Umbilical cord (tissue), 2 donors: ENCODE measurements around the gene CD81. TPM values are rescaled to one million over a fixed set of nuclear protein-coding genes. Genes with fewer than 3 reads are reported as not detected.

Experiments used
- DNase-seq: peaks from one replicate; pipeline ENCODE4 v3.0.0-alpha.2; 2015; ENCODE audit warnings: low spot score
- total RNA-seq: library from RNA; depleted of rRNA; stranded (reverse); fragments of >200 nt; gene quantifications from one replicate; pipeline ENCODE4 v1.2.3, GENCODE V29; 2014; ENCODE audit warnings: low replicate concordance; ENCODE audit not compliant: insufficient read depth

The CD81 gene
- total RNA-seq, 1 donor from 2014 or later, result 160 TPM

DNA sequence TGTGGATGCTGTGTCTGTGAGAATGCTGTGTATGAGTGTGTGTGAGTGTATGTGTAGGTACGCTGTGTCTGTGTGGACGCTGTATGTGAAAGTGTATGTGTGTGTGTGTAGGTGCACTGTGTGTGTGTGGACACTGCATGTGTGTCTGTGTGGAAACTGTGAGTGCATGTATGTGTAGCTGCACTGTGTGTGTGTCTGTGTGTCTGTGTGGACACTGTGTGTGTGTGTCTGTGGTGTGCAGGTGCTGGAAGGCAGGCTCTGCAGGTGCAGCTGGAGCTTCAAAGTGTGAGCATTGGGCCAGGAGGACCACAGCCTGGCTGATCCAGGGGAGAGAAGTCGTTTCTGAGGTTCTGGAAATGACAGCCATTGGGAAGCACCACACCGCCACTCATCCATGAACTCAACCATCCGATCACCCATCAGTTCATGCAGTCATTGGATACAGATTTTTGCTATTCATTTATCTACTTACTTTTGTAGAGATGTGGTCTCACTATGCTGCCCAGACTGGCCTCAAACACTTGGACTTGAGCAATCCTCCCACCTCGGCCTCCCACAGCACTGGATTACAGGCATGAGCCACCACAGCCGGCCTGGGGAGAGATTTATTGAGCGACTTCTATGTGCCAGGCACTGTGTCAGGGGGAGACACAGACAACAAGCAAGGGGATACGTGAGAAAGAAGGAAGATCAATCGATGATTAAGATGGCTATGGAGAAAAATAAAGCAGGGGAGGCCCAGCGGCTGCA lies 57.6 kb downstream of the CD81 start:
- DNase-seq, result no peak

DNA sequence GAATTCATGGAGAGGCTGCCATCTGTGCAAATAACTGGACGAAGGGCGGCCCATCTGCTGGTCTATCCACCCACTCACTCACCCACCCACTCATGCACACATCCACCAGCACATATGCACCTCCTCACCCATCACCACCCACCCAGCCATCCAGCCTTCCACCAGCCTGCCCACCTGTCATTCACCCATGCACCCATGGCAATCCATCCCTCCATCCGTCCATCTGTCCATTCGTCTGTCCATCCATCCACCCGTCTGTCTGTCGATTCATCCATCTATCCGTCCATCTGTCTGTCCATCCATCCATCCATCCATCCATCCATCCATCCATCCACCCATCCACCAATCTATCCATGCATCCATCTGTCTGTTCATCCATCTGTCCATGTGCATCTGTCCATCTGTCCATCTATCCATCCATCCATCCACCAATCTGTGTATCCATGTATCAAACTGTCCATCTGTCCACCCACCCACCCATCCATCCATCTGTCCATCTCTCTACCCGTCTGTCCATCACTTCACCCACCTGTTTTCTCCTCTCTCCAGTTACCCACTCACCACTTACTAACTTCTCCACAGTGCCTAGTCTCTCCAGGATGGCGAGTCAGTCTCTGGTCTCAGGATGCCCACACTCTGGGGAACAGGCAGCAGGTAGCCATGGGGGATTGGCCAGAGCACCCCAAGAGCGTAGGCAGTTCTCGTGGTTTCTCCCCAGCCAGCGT lies 58.3 kb downstream of the CD81 start:
- no peak for DNase-seq

DNA sequence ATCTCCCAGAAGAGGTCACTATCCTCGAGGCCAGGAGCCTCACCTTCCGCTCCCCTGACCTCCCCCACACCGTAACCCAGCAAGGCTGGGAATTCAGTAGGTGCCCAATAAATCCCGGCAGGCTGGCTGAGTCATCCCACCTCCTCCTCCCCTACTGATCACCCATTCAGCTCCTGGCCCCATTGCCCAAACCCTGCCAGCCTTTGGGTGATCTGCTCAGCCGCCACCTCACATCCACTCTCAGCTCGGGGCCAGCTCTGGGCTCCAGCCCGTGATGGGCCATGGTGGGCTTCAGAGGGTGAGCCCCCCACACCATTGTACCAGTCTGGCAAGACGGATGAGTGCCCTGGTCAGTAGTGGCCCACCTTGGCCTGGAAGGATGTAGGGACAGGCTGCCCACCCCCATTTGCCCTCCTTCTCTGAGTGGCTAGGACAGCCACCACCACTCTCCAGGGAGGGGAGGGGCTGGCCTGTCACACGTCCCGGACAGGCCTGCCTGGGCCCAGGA lies 59.0 kb downstream of the CD81 start:
- no peak for DNase-seq

GRCh38 chr11:2436521-2437031 lies 59.5 kb downstream of the CD81 start:
- DNase-seq, result no peak

DNA sequence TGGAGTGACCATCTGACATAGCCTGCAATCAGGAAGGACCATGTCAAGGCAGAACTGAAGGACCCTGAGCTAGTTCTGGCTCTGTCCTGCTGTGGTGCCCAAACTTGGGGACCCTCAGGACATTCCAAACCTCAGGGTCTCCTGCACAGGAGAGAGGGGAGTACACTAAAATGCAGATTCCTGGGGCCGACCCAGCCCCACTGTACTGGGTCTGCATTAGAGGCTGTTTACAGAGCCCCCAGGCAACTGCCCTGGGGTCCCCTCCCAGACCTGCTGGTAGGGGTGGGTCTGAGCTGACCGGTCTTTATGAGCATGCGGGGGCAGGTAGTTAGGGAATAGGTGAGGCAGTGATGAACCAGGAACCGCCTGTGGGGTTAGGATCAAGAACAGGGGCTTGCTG lies 60.4 kb downstream of the CD81 start:
- no peak for DNase-seq

- DNase-seq, result no peak
Observed at GRCh38 chr11:2439820-2440219, 62.7 kb downstream of the CD81 start.

DNA sequence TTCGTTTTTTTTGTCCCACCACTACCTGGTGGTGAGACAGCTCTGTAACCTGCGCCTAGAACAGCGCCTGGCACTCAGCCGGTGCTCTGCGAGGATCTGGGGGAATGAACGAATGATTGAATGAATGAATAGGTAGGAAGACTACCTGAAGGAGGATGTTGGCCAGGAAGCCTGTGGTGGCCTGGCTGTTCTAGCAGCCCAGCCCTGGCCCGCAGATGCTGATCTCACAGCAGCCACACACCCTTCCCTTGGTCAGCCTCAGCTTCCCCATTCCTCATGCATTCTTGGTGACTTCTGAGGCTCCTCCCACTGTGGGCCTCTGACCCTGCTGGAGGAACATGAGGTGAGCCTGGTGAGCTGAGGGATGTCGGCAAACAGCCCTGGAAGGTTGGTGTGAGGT lies 63.5 kb downstream of the CD81 start:
- no peak for DNase-seq

- no peak for DNase-seq
Observed at GRCh38 chr11:2441171-2441570, 64.1 kb downstream of the CD81 start.

DNA sequence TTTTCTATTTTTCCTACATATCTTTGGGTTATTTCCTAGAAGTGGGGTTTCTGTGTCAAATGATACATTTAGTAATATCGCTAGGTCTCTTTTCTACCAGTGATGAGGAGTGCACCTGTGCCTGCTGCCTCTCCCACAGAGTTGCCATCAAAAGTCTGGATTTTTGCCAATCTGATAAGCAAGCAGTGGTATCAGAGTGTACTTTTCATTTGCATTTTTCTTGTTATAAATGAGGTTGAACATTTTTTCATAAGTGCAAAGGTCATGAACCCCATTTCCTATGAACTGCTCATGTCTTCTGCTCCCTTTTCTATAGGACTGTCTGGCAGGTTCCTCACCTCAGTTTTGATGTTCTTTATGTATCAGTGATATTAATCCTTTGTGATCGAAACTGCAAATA lies 65.5 kb downstream of the CD81 start:
- no peak for DNase-seq

GRCh38 chr11:2443406-2443805 lies 66.3 kb downstream of the CD81 start:
- DNase-seq, result no peak

GRCh38 chr11:2443881-2444820 lies 67.0 kb downstream of the CD81 start, which contains the start of gene TRPM5:
TRPM5 (minus strand) TSS chr11:2444514; CDS start chr11:2423036, 21,478 bp downstream.
- no peak for DNase-seq

DNA sequence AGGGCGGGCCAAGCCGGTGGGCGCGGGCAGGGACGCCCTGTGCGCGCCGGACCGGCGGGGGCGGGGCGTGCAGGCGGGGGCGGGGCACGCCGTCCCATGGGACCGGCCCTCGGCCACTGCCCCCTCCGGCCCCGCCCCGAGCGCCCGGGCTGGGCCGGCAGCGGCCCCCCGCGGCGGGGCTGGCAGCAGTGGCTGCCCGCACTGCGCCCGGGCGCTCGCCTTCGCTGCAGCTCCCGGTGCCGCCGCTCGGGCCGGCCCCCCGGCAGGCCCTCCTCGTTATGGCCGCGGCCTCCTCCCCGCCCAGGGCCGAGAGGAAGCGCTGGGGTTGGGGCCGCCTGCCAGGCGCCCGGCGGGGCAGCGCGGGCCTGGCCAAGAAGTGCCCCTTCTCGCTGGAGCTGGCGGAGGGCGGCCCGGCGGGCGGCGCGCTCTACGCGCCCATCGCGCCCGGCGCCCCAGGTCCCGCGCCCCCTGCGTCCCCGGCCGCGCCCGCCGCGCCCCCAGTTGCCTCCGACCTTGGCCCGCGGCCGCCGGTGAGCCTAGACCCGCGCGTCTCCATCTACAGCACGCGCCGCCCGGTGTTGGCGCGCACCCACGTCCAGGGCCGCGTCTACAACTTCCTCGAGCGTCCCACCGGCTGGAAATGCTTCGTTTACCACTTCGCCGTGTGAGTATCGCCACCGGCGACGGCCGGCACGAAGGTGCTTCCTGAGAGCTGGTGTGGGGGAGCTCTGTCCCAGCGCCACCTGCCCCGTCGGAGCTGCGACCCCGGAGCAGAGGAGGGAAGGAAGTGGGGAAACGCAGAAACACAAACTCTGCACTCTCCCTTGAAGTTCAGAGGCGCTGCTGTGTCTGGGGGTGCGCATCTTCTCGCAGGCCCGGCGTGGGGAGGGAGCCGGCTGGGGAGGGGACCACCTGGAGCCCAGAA lies 68.0 kb downstream of the CD81 start, which contains the start of gene KCNQ1:
KCNQ1 (plus strand) TSS at position 188 of the 925 bp plus-strand sequence; CDS start at position 279, 91 bp downstream.
- no peak for DNase-seq

GRCh38 chr11:2445746-2446551 lies 68.8 kb downstream of the CD81 start:
- no peak for DNase-seq

GRCh38 chr11:2446590-2447252 lies 69.6 kb downstream of the CD81 start:
- DNase-seq, result no peak

Other genes starting within 250 kb of the CD81 start
- gene IGF2, start 237.9 kb upstream of the CD81 start, total RNA-seq, result 2,215 TPM
- not detected for gene INS, start 216.1 kb upstream of the CD81 start, total RNA-seq
- not detected for gene TH, start 205.5 kb upstream of the CD81 start, total RNA-seq
- 2.4 TPM for gene ASCL2, start 106.7 kb upstream of the CD81 start, total RNA-seq
- 0.96 TPM for gene C11orf21, start 75.4 kb upstream of the CD81 start, total RNA-seq
- gene TSPAN32, start 75.3 kb upstream of the CD81 start, total RNA-seq, result 1.7 TPM
- gene TSSC4, start 23.4 kb downstream of the CD81 start, total RNA-seq, result 17.6 TPM
- gene TRPM5, start 67.2 kb downstream of the CD81 start, total RNA-seq, result not detected
- 7.9 TPM for gene KCNQ1, start 67.7 kb downstream of the CD81 start, total RNA-seq